HG03439 (cell line): Measurements from ENCODE around the gene ZC3H6.

Experiments used
- ATAC-seq: cut with Tn5 transposase; IDR thresholded peaks from one replicate; pipeline ENCODE4 v1.9.1; 2021; ENCODE audit warnings: mild to moderate bottlenecking, moderate library complexity; ENCODE audit not compliant: unreplicated experiment

Gene ZC3H6

GRCh38 chr2:112275311-112275886 is at the start of gene ZC3H6:
Gene ZC3H6 (plus strand): TSS chr2:112275597. CDS start chr2:112275995, 398 bp downstream.
- ATAC-seq: peak; percentile 97

- no peak for ATAC-seq
Observed at GRCh38 chr2:112229348-112229747, 46.0 kb upstream of the ZC3H6 start.

GRCh38 chr2:112230371-112230770 is 45.0 kb upstream of the ZC3H6 start:
- ATAC-seq: no peak

- ATAC-seq: no peak
Observed at GRCh38 chr2:112239862-112240261, 35.5 kb upstream of the ZC3H6 start.

GRCh38 chr2:112242384-112242783 is 33.0 kb upstream of the ZC3H6 start:
- ATAC-seq: no peak

- ATAC-seq: no peak
Observed at GRCh38 chr2:112243233-112243632, 32.2 kb upstream of the ZC3H6 start.

- ATAC-seq: no peak
Observed at GRCh38 chr2:112244854-112245253, 30.5 kb upstream of the ZC3H6 start.

- ATAC-seq: no peak
Observed at GRCh38 chr2:112251271-112251670, 24.1 kb upstream of the ZC3H6 start.

GRCh38 chr2:112253261-112253815 is 22.1 kb upstream of the ZC3H6 start:
- ATAC-seq: no peak

GRCh38 chr2:112254466-112255240 is 20.7 kb upstream of the ZC3H6 start, which contains the start of gene ZC3H8:
Gene ZC3H8 (minus strand): TSS chr2:112255042. CDS start chr2:112254981, 61 bp downstream.
- ATAC-seq: peak; percentile 88

GRCh38 chr2:112255875-112256274 is 19.5 kb upstream of the ZC3H6 start:
- no peak for ATAC-seq

GRCh38 chr2:112256654-112257053 is 18.7 kb upstream of the ZC3H6 start:
- ATAC-seq: no peak

- ATAC-seq: no peak
Observed at GRCh38 chr2:112257575-112257974, 17.8 kb upstream of the ZC3H6 start.

GRCh38 chr2:112259509-112260294 is 15.7 kb upstream of the ZC3H6 start:
- peak; percentile 41 for ATAC-seq

GRCh38 chr2:112260295-112260625 is 15.1 kb upstream of the ZC3H6 start:
- no peak for ATAC-seq

GRCh38 chr2:112262876-112263275 is 12.5 kb upstream of the ZC3H6 start:
- no peak for ATAC-seq

- ATAC-seq: no peak
Observed at GRCh38 chr2:112268547-112268946, 6.8 kb upstream of the ZC3H6 start.

GRCh38 chr2:112272669-112273068 is 2.7 kb upstream of the ZC3H6 start:
- no peak for ATAC-seq

GRCh38 chr2:112273349-112273748 is 2.0 kb upstream of the ZC3H6 start:
- no peak for ATAC-seq

- peak; percentile 57 for ATAC-seq
Observed at GRCh38 chr2:112275887-112276773, 733 bp downstream of the ZC3H6 start.
